H9 (cell line): ENCODE data around the gene ARVCF. TPM values are rescaled to one million over a fixed set of nuclear protein-coding genes. Genes with fewer than 3 reads are reported as not detected.

Source experiments
- DNase-seq: peaks from one replicate; pipeline ENCODE4 v3.0.0-alpha.2; 2017
- H2AFZ ChIP-seq: one replicate; pipeline ENCODE4 v1.6.1; 2013; ENCODE audit warnings: mild to moderate bottlenecking, low read length, control low read depth, moderate library complexity
- H2AK5ac ChIP-seq: 2 replicates; pipeline ENCODE4 v1.6.1; 2013; ENCODE audit warnings: low read length, control low read depth, mixed read lengths; ENCODE audit not compliant: insufficient read length
- H2BK120ac ChIP-seq: one replicate; pipeline ENCODE4 v1.6.1; 2013; ENCODE audit warnings: low read depth, mild to moderate bottlenecking, low read length, control low read depth, inconsistent platforms; ENCODE audit not compliant: poor library complexity, severe bottlenecking
- H2BK12ac ChIP-seq: 2 replicates; pipeline ENCODE4 v1.6.1; 2013; ENCODE audit warnings: low read length, control low read depth, mixed read lengths, low read depth; ENCODE audit not compliant: insufficient read length
- H2BK15ac ChIP-seq: 2 replicates; pipeline ENCODE4 v1.6.1; 2013; ENCODE audit warnings: low read depth, low read length, control low read depth
- H2BK20ac ChIP-seq: one replicate; pipeline ENCODE4 v1.6.1; 2013; ENCODE audit warnings: low read depth, mild to moderate bottlenecking, low read length, control low read depth, inconsistent platforms; ENCODE audit not compliant: poor library complexity, severe bottlenecking
- H2BK5ac ChIP-seq: 2 replicates; pipeline ENCODE4 v1.6.1; 2013; ENCODE audit warnings: low read length, control low read depth, mixed read lengths; ENCODE audit not compliant: insufficient read length
- H3K14ac ChIP-seq: 2 replicates; pipeline ENCODE4 v1.6.1; 2013; ENCODE audit warnings: low read length, control low read depth; ENCODE audit not compliant: insufficient read depth
- H3K18ac ChIP-seq: 2 replicates; pipeline ENCODE4 v1.6.1; 2013; ENCODE audit warnings: low read depth, mild to moderate bottlenecking, mixed read lengths, low read length, control low read depth; ENCODE audit not compliant: insufficient read length
- H3K23ac ChIP-seq: 2 replicates; pipeline ENCODE4 v1.6.1; 2013; ENCODE audit warnings: low read length, control low read depth, mixed read lengths, low read depth; ENCODE audit not compliant: insufficient read length
- H3K23me2 ChIP-seq: 2 replicates; pipeline ENCODE4 v1.6.1; 2013; ENCODE audit warnings: low read depth, mild to moderate bottlenecking, mixed read lengths, low read length, control low read depth; ENCODE audit not compliant: insufficient read length, poor library complexity, severe bottlenecking
- H3K27ac ChIP-seq: 2 replicates; pipeline ENCODE4 v1.5.1; 2013; ENCODE audit warnings: low read length, control low read depth, mixed read lengths, low read depth; ENCODE audit not compliant: insufficient read length
- H3K27me3 ChIP-seq: 2 replicates; pipeline ENCODE4 v1.6.1; 2013; ENCODE audit warnings: low read length, control low read depth, inconsistent platforms; ENCODE audit not compliant: insufficient read depth
- H3K4ac ChIP-seq: 2 replicates; pipeline ENCODE4 v1.6.1; 2013; ENCODE audit warnings: low read depth, mild to moderate bottlenecking, control low read depth, inconsistent platforms, low read length, moderate library complexity
- H3K4me1 ChIP-seq: 2 replicates; pipeline ENCODE4 v1.6.1; 2013; ENCODE audit warnings: low read length, control low read depth, inconsistent platforms; ENCODE audit not compliant: insufficient read depth
- H3K4me2 ChIP-seq: 2 replicates; pipeline ENCODE4 v1.6.1; 2013; ENCODE audit warnings: low read length, control low read depth, mixed read lengths; ENCODE audit not compliant: insufficient read length, insufficient read depth
- H3K56ac ChIP-seq: 2 replicates; pipeline ENCODE4 v1.6.1; 2013; ENCODE audit warnings: low read depth, mild to moderate bottlenecking, mixed read lengths, low read length, control low read depth; ENCODE audit not compliant: insufficient read length
- H3K79me1 ChIP-seq: 2 replicates; pipeline ENCODE4 v1.6.1; 2013; ENCODE audit warnings: low read depth, mild to moderate bottlenecking, moderate library complexity, low read length, control low read depth, inconsistent platforms; ENCODE audit not compliant: insufficient read depth, poor library complexity, severe bottlenecking
- H3K79me2 ChIP-seq: 2 replicates; pipeline ENCODE4 v1.6.1; 2013; ENCODE audit warnings: low read length, control low read depth, inconsistent platforms; ENCODE audit not compliant: insufficient read depth
- H3K9ac ChIP-seq: 2 replicates; pipeline ENCODE4 v1.6.1; 2013; ENCODE audit warnings: low read length, control low read depth, mixed read lengths; ENCODE audit not compliant: insufficient read length; ENCODE audit errors: extremely low read depth
- H3K9me3 ChIP-seq: one replicate; pipeline ENCODE4 v1.6.1; 2013; ENCODE audit warnings: low read depth, low read length, inconsistent platforms; ENCODE audit not compliant: control insufficient read depth
- H3T11ph ChIP-seq: one replicate; pipeline ENCODE4 v1.6.1; 2013; ENCODE audit warnings: mild to moderate bottlenecking, low read length, control low read depth, inconsistent platforms
- H4K20me1 ChIP-seq: one replicate; pipeline ENCODE4 v1.6.1; 2013; ENCODE audit not compliant: control insufficient read depth, insufficient read length, insufficient read depth
- H4K5ac ChIP-seq: 2 replicates; pipeline ENCODE4 v1.6.1; 2013; ENCODE audit warnings: low read depth, mild to moderate bottlenecking, mixed read lengths, low read length, control low read depth; ENCODE audit not compliant: insufficient read length
- H4K8ac ChIP-seq: replicated peaks from 2 replicates; pipeline ENCODE4 v1.6.1; 2013; ENCODE audit warnings: low read length, control low read depth, mixed read lengths, low read depth; ENCODE audit not compliant: insufficient read length
- H4K91ac ChIP-seq: 2 replicates; pipeline ENCODE4 v1.6.1; 2013; ENCODE audit warnings: low read depth, mild to moderate bottlenecking, moderate library complexity, mixed read lengths, low read length, control low read depth; ENCODE audit not compliant: insufficient read length
- H3K27ac Mint-ChIP-seq, 3 experiments: 2 replicates in 2 of 3; 3 replicates in 1 of 3; pipeline ENCODE4 v1.8.0; 2020 to 2021; ENCODE audit warnings: mixed read lengths in 3 of 3, mild to moderate bottlenecking in 1 of 3, moderate library complexity in 1 of 3
- H3K27me3 Mint-ChIP-seq: 2 replicates; pipeline ENCODE4 v1.8.0; 2021; ENCODE audit warnings: low read depth, mild to moderate bottlenecking, moderate library complexity, mixed read lengths
- H3K36me3 Mint-ChIP-seq, 3 experiments: 2 replicates in 2 of 3; 3 replicates in 1 of 3; pipeline ENCODE4 v1.8.0; 2020 to 2021; ENCODE audit warnings: low read depth in 3 of 3, mixed read lengths in 3 of 3; ENCODE audit not compliant: insufficient read depth in 1 of 3
- H3K4me1 Mint-ChIP-seq, 2 experiments: 2 replicates each; pipeline ENCODE4 v1.8.0; 2020; ENCODE audit warnings: mixed read lengths in 2 of 2
- H3K4me3 Mint-ChIP-seq, 2 experiments: 2 replicates in 1 of 2; 3 replicates in 1 of 2; pipeline ENCODE4 v1.8.0; 2020 to 2021; ENCODE audit warnings: mild to moderate bottlenecking in 2 of 2, mixed read lengths in 2 of 2, moderate library complexity in 1 of 2
- H3K9me3 Mint-ChIP-seq, 2 experiments: 2 replicates in 1 of 2; 3 replicates in 1 of 2; pipeline ENCODE4 v1.8.0; 2020; ENCODE audit warnings: mild to moderate bottlenecking in 2 of 2, mixed read lengths in 2 of 2, moderate library complexity in 1 of 2
- CTCF ChIP-seq: fragments of 200-600 bp; sonication (generic); conservative IDR thresholded peaks from 3 replicates; pipeline ENCODE4 v1.8.0; 2021; ENCODE audit warnings: antibody characterized with exemption, mild to moderate bottlenecking
- WGBS: extraction: QIAGEN DNeasy Blood & Tissue Kit; methylation state at CpG from one replicate; pipeline ENCODE4 v1.1.7; 2013; ENCODE audit warnings: missing lambda C conversion rate, low lambda C conversion rate, mixed read lengths; ENCODE audit not compliant: insufficient read length; ENCODE audit errors: extremely low coverage; 5-methylcytosine and 5-hydroxymethylcytosine counted together
- total RNA-seq: library from RNA; stranded (reverse); gene quantifications from 2 replicates; pipeline ENCODE4 v1.2.1, GENCODE V29; 2021

Gene ARVCF
- total RNA-seq, 1 experiment from 2014 or later, result 40.7 TPM

DNA sequence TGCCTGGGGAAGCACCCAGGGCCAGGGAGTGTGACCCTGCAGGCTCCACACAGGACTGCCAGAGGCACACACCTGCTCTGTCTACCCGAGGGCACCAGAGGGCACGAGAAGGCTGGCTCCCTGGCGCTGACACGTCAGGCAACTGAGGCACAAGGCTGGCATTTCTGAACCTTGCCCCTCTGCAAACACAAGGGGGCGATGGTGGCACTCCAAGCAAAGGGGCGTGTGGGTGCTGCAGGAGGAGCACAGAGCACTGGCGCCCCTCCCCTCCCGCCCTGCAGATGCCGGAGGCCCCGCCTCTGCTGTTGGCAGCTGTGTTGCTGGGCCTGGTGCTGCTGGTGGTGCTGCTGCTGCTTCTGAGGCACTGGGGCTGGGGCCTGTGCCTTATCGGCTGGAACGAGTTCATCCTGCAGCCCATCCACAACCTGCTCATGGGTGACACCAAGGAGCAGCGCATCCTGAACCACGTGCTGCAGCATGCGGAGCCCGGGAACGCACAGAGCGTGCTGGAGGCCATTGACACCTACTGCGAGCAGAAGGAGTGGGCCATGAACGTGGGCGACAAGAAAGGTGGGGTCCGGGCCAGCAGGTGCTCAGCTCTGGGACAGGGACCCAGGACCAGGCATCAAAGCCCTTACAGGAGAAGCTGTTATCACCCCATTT, 54.2 kb downstream of the ARVCF start:
- H2BK20ac ChIP-seq, result no peak overlapping the region
- TF ChIP-seq CTCF, result peak; percentile 86
- no peak overlapping the region for H3T11ph ChIP-seq
- no peak overlapping the region for H2AK5ac ChIP-seq
- Mint-ChIP-seq H3K27me3 (no peaks in the 10 kb centered on the region; the same call in 1 of the 2 replicates), H3K27ac (peak overlapping the region in 2 of 3 experiments; percentile 32 to 95; a peak in 3 of 7 replicates), H3K36me3 (peaks cover 0 to 19% (median 11%) of the 10 kb centered on the region in 3 experiments; a peak in 3 of 7 replicates), H3K4me3 (peak overlapping the region; percentile 43 to 70; a peak in 4 of 5 replicates), H3K9me3 (no peaks in the 10 kb centered on the region), H3K4me1 (peaks cover 25 to 35% of the 10 kb centered on the region in 2 experiments)
- no peaks in the 10 kb centered on the region for H3K23me2 ChIP-seq
- no peak overlapping the region for H3K9ac ChIP-seq
- H3K27ac ChIP-seq, result no peak overlapping the region
- no peak overlapping the region for H2BK15ac ChIP-seq
- H2BK120ac ChIP-seq, result no peak overlapping the region
- no peak overlapping the region for H3K4ac ChIP-seq
- H3K27me3 ChIP-seq, result no peaks in the 10 kb centered on the region
- H3K23ac ChIP-seq, result no peak overlapping the region
- DNase-seq, result peak; percentile 97
- WGBS, result no CpG with 5 or more reads among the region's 22 CpGs
- H2BK5ac ChIP-seq, result no peak overlapping the region
- H2AFZ ChIP-seq, result no peak overlapping the region
- no peaks in the 10 kb centered on the region for H4K20me1 ChIP-seq
- no peak overlapping the region for H3K18ac ChIP-seq
- peak overlapping the region; percentile 30 for H3K4me2 ChIP-seq
- H3K4me1 ChIP-seq, result peaks cover 2% of the 10 kb centered on the region; the same call in 1 of the 2 replicates
- no peak overlapping the region for H3K56ac ChIP-seq
- no peak overlapping the region for H4K8ac ChIP-seq
- H4K5ac ChIP-seq, result no peak overlapping the region
- H2BK12ac ChIP-seq, result no peak overlapping the region
- no peak overlapping the region for H4K91ac ChIP-seq
- H3K79me1 ChIP-seq, result no peaks in the 10 kb centered on the region
- no peaks in the 10 kb centered on the region for H3K9me3 ChIP-seq
- H3K79me2 ChIP-seq, result no peaks in the 10 kb centered on the region
- no peak overlapping the region for H3K14ac ChIP-seq
